Osteocyte (in vitro differentiated cells): Measurements from ENCODE around the gene STX2. TPM values are rescaled to one million over a fixed set of nuclear protein-coding genes. Genes with fewer than 3 reads are reported as not detected.
A peak's percentile ranks its signal among the peaks of the same experiment; 100 is the strongest.
"Not testable (repeated sequence)": the region's sequence is repeated elsewhere in the genome, so short reads cannot be mapped to it uniquely, and the experiment has no call there.

Experiments used
- DNase-seq: peaks from one replicate; pipeline ENCODE4 v3.0.0; 2021; ENCODE audit warnings: mixed read lengths; ENCODE audit not compliant: unreplicated experiment; ENCODE audit errors: extremely low spot score
- H3K27ac Mint-ChIP-seq: one replicate; pipeline ENCODE4 v1.8.0; 2021; ENCODE audit warnings: mild to moderate bottlenecking, mixed read lengths; ENCODE audit not compliant: unreplicated experiment
- H3K27me3 Mint-ChIP-seq: one replicate; pipeline ENCODE4 v1.8.0; 2021; ENCODE audit warnings: mixed read lengths; ENCODE audit not compliant: unreplicated experiment
- H3K36me3 Mint-ChIP-seq: one replicate; pipeline ENCODE4 v1.8.0; 2021; ENCODE audit warnings: mixed read lengths; ENCODE audit not compliant: unreplicated experiment
- H3K4me1 Mint-ChIP-seq: one replicate; pipeline ENCODE4 v1.8.0; 2021; ENCODE audit warnings: mixed read lengths; ENCODE audit not compliant: unreplicated experiment
- H3K4me3 Mint-ChIP-seq: one replicate; pipeline ENCODE4 v1.8.0; 2021; ENCODE audit warnings: mild to moderate bottlenecking, moderate library complexity, mixed read lengths; ENCODE audit not compliant: unreplicated experiment
- H3K9me3 Mint-ChIP-seq: one replicate; pipeline ENCODE4 v1.8.0; 2021; ENCODE audit warnings: mixed read lengths; ENCODE audit not compliant: unreplicated experiment
- total RNA-seq: library from RNA; stranded (reverse); gene quantifications from 2 replicates; pipeline ENCODE4 v1.2.1, GENCODE V29; 2021
- TF ChIP-seq, protein P1 (sequence below): fragments of 200-600 bp; sonication (generic); IDR thresholded peaks from 2 replicates; pipeline ENCODE4 v1.5.0; 2021; ENCODE audit warnings: antibody characterized with exemption, mild to moderate bottlenecking, moderate library complexity

Gene STX2
- total RNA-seq, 1 donor from 2014 or later: 32.0 TPM

DNA sequence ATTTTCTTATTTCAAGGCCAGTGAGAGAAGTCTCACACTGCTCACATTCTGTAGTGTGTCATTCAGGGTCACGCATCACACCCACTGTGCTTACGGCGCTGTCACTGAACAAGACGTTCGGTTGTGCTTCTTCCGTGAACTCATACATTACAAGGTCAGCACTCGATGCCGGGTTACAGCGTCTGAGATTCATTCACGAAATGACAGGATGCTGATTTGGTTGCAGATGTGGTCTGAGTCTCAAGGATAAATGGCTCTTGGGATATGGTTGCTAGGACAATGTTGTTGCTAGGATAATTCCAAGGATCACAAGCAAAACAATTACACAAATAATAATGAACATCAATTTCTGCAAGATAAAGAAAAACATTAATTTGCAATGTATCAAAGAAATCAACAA is 47.4 kb downstream of the STX2 start:
- Mint-ChIP-seq H3K9me3 (no peaks in the 10 kb centered on the region), H3K27ac (no peak overlapping the region), H3K36me3 (peaks cover 40% of the 10 kb centered on the region), H3K4me3 (no peak overlapping the region), H3K27me3 (no peaks in the 10 kb centered on the region), H3K4me1 (peaks cover 11% of the 10 kb centered on the region)
- TF ChIP-seq, protein P1, sequence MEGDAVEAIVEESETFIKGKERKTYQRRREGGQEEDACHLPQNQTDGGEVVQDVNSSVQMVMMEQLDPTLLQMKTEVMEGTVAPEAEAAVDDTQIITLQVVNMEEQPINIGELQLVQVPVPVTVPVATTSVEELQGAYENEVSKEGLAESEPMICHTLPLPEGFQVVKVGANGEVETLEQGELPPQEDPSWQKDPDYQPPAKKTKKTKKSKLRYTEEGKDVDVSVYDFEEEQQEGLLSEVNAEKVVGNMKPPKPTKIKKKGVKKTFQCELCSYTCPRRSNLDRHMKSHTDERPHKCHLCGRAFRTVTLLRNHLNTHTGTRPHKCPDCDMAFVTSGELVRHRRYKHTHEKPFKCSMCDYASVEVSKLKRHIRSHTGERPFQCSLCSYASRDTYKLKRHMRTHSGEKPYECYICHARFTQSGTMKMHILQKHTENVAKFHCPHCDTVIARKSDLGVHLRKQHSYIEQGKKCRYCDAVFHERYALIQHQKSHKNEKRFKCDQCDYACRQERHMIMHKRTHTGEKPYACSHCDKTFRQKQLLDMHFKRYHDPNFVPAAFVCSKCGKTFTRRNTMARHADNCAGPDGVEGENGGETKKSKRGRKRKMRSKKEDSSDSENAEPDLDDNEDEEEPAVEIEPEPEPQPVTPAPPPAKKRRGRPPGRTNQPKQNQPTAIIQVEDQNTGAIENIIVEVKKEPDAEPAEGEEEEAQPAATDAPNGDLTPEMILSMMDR: no peak
- DNase-seq: no peak

DNA sequence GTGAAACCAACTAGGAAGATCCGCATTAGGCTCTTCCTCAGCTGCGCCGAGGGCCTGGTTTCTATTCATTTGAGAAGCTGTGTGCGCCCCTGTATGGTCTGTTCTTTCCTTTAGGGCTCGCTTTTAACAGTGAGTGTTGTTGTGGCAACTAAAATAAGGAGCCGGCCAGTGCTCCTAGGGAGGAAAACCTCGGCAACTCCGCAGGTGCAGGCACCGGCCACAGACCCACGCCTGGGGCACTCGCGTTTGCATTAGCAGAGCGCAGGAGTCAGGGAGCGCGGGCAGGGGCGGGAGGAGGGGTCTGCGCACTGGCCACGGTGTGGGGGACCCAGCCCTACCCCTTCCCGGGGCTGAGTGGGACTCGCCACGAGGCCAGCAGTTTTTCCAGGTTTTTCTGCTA is 50.5 kb downstream of the STX2 start:
- H3K9me3 Mint-ChIP-seq: peaks cover 7% of the 10 kb centered on the region
- no peak overlapping the region for H3K4me3 Mint-ChIP-seq

DNA sequence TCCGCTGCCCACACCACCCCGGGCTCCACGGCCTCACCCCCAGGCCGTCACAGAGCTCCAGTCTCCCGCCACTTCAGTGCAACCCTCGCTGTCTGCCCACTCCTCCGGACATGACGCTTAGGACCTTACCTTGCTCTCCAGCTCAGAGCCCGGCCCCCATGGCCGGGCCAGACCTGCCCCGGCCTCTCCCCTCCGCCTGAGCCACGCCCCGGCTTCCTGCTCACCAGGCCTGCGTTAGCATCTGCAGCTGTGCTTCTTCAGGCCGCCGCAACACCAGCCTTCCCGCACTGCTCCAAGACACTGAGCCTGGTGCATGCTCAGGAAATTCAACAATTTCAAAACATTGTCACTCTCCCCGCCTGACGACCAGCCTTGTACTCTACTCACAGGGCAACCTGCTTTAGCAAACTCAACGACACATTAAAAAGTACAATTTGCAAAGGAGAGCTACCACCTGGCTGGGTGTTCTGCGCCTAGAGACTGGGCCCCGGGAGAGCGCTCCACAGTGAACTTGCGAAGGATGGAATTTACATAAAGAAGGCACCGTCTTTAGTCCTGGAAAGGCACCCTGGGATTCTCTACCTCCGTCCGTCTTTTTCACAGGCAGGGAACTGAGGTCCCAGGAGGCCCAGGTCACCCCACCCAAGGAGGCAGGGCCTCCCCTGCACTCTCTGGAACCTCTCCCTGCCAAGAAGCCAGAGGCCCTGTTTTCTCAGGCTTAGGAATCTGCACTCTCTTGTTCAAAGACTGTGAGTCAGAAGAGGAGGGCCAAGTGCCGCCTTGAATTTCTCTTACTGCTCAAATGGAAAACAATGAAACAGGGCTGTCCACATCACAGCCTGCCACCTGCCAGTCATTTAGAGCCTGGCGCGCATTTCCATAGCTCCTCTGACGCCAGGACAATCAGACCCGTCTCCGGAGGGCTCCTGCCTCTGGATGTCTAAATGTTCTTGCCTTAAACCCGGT is 51.3 kb downstream of the STX2 start:
- peak overlapping the region; percentile 44 for H3K27ac Mint-ChIP-seq
- H3K36me3 Mint-ChIP-seq: peaks cover 46% of the 10 kb centered on the region
- H3K27me3 Mint-ChIP-seq: no peaks in the 10 kb centered on the region
- H3K9me3 Mint-ChIP-seq: peaks cover 7% of the 10 kb centered on the region
- TF ChIP-seq, protein P1: no peak
- H3K4me1 Mint-ChIP-seq: peaks cover 11% of the 10 kb centered on the region
- no peak for DNase-seq
- no peak overlapping the region for H3K4me3 Mint-ChIP-seq

More for the DNA sequence above, 50.5 kb downstream of the STX2 start:
- no peaks in the 10 kb centered on the region for H3K27me3 Mint-ChIP-seq
- H3K36me3 Mint-ChIP-seq: peaks cover 48% of the 10 kb centered on the region
- TF ChIP-seq, protein P1: no peak
- peak overlapping the region; percentile 44 for H3K27ac Mint-ChIP-seq
- DNase-seq: no peak
- peaks cover 11% of the 10 kb centered on the region for H3K4me1 Mint-ChIP-seq

DNA sequence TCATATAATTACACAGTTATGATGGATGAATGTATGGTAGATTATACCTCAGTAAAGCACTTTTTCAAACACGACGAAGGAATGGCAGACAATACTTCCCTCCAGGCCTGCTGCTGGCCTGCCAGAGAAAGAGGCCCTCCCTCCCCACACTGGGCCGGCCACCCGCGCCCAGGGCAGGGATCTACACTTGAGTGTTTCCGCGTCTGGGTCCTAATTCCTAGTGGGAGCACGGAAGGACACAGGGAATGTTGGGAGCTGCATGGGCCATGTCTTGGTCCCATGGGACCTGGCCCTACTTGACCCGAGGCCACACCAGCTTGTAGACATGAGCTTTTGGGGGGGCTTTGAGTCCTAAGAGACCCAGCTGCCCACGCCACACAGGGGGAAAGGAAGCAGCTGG is 52.0 kb downstream of the STX2 start:
- Mint-ChIP-seq H3K4me1 (peaks cover 11% of the 10 kb centered on the region), H3K4me3 (no peak overlapping the region), H3K27me3 (no peaks in the 10 kb centered on the region), H3K27ac (no peak overlapping the region), H3K9me3 (peaks cover 7% of the 10 kb centered on the region), H3K36me3 (peaks cover 44% of the 10 kb centered on the region)
- DNase-seq: no peak
- TF ChIP-seq, protein P1: no peak

DNA sequence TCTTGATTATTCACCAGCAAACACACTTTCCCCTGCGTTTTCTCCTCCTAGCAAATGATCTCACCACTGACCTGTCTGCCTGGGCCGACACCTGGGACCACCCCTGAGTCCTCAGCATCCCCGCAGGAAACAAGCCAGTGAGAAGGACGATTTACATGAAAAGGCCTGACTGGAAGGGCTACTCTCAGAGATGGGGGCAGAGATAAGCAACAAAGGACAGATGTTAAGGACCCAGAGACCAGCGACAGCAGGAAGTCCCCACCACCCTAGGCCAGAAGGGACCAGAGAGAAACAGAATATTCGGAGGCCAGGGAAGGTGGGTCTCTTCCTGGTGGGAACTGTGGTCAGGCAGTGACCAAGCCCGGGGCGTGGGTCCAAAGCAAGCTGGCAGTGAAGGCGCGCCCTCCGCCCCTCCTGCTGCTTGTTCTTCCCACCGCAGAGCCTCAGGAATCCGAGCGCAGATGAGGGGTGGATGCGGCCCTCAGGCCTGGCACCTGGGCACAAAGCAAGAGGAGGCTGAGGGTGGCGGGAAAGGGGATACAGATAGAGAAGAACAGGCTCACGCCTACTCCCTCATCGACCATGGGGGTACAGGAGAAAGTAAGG is 55.8 kb downstream of the STX2 start:
- Mint-ChIP-seq H3K9me3 (peaks cover 7% of the 10 kb centered on the region), H3K36me3 (peaks cover 39% of the 10 kb centered on the region), H3K27me3 (no peaks in the 10 kb centered on the region), H3K4me1 (peaks cover 10% of the 10 kb centered on the region), H3K4me3 (no peak overlapping the region), H3K27ac (no peak overlapping the region)
- TF ChIP-seq, protein P1: no peak
- DNase-seq: no peak

DNA sequence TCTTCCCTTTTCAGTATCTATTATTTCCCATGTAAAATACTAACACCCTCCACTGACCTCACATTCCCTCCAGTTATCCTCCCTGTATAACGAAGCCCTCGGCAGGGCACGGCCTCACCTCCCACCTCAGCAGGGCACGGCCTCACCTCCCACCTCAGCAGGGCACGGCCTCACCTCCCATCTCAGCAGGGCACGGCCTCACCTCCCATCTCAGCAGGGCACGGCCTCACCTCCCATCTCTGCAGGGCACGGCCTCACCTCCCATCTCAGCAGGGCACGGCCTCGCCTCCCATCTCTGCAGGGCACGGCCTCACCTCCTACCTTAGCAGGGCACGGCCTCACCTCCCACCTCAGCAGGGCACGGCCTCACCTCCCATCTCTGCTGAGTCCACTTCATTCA is 56.8 kb downstream of the STX2 start:
- H3K4me3 Mint-ChIP-seq, H3K27me3 Mint-ChIP-seq, DNase-seq, H3K9me3 Mint-ChIP-seq, H3K27ac Mint-ChIP-seq: not testable (repeated sequence)
- Mint-ChIP-seq H3K4me1 (peaks cover 10% of the 10 kb centered on the region), H3K36me3 (peaks cover 32% of the 10 kb centered on the region)
